PC-9 (cell line): ENCODE data around the gene C7orf25.

Source experiments
- CTCF ChIP-seq: fragments of 200-600 bp; sonication (generic); conservative IDR thresholded peaks from 2 replicates; pipeline ENCODE4 v1.6.1; 2017; ENCODE audit warnings: mixed run types, antibody characterized with exemption, mild to moderate bottlenecking, moderate library complexity
- EZH2 ChIP-seq: fragments of 200-600 bp; sonication (generic); IDR thresholded peaks from 2 replicates; pipeline ENCODE4 v1.8.0; 2017; ENCODE audit warnings: antibody characterized with exemption, low read depth

GRCh38 chr7:42932811-42933591 lies 21.1 kb upstream of the C7orf25 start:
- TF ChIP-seq CTCF = no peak
- TF ChIP-seq EZH2 = no peak
